HT-29 (cell line): ENCODE results near the gene RFX3. TPM values are rescaled to one million over a fixed set of nuclear protein-coding genes. Genes with fewer than 3 reads are reported as not detected.
A peak's percentile ranks its signal among the peaks of the same experiment; 100 is the strongest.

Source experiments
- DNase-seq: peaks from one replicate; pipeline ENCODE4 v3.0.0-alpha.2; 2015; ENCODE audit warnings: low spot score
- total RNA-seq: library from RNA; depleted of rRNA; stranded (reverse); fragments of >200 nt; shearing (Covaris generic); gene quantifications from 2 replicates; pipeline ENCODE4 v1.2.3, GENCODE V29; 2014; rRNA removed

The RFX3 gene
- 3.4 and 4.6 TPM in 2 replicates for total RNA-seq

DNA sequence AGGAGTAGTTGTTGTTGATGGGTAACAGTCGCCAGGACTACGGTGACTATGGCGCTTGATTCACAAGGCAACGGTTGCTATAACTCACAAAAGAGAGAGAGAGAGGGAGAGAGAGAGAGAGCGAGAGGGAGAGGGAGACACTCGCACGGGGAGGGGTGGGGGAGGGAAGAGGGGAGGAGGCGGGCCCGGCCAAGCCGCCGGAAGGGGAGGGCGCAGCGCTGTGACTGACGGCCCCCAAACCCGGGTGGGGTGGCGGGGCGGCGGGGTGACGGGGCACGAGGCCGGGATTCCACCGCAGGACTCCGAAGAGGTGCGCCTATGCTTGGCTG, at the start of gene RFX3:
RFX3 (minus strand) TSS at position 166 of the 329 bp plus-strand sequence. CDS start 130,413 bp downstream, outside the sequence.
- DNase-seq, result peak; percentile 88

DNA sequence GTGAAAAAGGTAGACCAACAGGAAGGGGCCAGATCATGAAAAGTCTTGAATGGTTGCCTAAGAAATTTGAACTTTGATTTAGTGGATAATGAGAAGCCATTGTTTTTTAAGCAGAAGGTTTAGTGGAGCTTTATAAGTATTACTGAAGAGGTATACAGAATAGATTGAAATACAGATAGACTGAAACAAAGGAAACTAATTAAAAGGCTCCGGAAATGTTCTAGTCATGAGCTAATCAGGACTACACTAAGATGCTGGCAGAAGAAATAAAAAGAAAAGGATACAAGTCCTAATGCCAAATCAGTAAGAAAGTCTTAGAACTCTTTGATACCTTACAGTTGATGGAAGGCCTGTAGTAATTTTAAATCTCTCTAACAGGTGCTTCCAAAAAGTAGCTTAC, 45.7 kb upstream of the RFX3 start:
- DNase-seq, result no peak

DNA sequence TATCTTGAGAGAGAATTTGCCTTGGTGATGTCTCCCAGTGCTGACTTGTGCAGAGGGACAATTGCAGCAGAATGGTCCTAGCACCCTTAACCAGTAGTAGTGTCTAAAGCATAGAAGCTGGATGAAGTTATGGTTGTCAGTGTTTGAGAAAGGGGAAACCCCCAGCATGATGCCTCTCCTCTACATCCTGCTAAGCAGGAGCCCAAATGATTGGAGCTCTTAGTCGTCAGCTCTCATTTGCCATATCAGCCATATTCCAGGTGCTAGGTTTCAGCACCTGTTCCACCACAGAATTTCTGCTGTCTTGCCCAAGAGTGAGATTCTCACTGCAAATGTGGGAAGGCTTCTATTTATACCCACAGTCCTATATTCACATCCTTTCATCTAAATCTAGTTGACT, 43.7 kb upstream of the RFX3 start:
- DNase-seq, result no peak

DNA sequence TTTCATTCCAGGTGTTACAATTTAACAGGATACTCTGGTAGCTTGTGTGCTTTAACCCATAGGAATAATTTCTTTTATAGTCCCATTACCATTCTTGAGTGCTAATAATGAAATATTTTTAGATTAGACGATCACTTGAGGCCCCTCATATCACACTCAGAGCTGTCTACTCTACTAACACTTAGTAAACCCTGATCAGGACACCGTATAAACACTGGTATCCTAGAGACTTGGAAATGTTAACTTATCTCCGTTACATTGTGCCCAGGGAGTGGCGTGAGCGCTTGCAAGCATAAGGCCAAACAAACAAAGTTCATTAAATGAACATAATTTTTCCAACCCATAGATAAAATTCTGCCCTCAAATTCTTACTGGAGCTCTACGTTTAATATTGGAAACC, 42.2 kb upstream of the RFX3 start:
- DNase-seq, result no peak

DNA sequence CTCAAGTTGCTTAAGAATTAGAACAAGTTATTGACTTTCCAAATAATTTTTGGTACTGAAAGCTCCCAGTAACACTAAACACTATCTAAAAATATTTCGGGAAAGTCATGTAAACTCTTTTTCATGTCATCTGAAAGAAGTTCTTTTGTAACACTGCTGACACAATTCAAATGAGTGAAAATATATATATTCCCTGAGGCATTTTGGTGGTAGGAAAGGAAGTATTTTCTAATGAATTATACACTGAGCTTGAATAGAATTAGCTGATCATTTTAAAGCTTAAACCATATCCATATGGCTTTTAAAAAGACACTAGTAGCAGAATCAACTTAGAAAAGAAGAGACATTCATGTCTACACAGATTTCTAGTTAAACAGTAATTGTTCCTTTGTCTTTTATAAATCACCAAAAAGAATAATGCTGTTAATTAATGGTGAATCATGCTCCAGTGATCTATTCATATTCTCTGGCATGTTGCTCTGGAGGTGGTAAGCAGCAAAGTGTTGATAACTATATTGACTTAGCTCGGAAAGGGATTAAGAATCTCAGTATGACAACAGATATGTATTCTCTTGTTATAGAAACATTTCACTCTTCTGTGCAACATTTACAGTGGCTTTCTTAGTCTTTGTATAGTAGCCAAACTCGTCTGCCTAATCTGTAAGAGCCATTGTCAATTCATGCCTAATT, 27.4 kb upstream of the RFX3 start:
- DNase-seq, result no peak

DNA sequence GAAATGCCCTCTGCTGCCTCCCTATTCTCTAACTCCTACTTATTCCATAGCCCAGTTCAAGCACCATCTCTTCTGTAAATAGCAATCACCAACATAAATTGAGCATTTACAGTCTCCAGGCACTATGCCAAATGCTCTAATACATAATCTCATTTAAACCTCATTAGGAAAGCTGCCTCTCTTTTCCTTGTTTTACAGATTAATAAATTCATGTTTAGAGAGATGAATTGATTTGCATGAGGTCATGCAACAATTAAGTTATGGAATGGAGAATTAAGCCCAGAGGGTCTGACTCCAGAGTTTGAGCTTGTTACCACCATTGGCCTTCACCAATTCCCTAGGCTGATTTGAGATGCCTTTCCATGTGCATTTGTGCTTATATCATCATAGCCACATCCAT, 23.4 kb upstream of the RFX3 start:
- no peak for DNase-seq

DNA sequence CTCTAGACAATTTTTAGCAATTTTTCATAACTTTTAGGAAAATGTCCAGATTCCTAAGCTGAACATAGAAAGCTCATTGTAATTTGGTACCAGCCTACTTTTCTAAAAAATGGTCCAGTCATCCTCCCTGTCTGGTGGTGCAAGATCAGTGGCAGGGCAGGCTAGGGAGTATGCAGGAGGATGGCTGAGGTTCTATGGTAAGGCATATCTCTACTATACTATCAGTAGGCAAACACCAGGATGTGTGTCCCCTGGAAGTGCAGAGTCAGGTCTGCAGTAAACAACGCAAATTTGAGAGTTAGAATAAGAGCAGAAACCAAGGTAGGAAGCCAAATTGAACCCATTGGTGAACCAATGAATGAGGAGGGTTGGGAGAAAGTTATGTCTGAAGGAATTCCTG, 22.8 kb upstream of the RFX3 start:
- no peak for DNase-seq

DNA sequence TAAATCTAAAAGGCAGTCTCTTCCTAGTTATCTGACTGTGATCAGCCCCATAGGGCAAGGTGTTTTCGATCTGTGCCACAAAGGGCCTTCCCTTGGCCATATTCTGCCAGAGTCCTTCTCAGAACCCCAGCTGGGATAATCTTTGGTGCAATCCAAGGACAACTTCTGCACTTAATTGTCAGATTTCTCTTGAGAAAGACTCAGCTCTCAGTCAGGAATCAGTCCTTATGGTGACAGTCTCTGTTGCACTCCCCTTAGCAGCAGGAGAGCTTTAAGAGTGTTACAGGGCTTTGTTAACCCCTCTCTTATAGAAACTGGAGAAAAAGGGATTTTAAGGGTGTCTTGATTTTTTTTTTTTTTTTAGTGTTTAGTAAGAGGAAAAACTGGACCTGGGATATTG, 15.4 kb upstream of the RFX3 start:
- DNase-seq, result no peak

DNA sequence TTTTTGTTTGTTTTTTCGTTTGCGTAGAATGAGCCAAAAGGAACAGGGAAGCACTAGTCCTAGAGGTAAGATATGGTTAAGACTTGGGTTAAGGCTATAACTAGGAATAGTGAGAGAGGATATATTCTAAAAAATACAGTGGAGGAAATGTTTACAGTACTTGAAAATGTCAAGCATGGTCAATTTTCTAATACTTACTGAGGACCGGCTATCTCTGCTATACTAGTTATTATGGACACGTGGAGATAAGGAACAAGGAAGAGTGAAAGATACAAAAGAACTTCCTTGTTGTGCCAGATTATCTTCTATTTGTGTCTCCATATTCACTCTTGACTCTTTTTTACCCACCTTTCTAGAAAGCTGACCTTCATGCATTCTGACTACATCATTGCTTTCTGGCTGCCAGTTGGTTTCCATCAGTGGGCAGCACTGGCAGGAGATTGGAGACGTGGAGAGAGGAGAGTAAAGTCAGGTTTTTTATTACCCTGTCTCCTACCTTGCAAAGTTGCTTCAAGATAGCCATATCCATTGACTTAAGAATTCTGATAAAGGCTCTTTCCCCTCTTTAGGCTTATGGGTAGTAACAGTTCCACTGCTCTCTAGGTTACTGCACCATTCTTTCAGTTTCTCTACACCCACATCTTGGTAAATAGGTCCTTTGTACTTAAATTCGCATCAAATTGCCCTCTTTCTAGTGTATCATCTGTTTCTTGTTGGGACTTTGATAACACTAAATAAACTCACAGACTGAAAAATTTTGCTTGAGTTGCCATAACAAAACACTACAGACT, 9.0 kb upstream of the RFX3 start:
- no peak for DNase-seq

DNA sequence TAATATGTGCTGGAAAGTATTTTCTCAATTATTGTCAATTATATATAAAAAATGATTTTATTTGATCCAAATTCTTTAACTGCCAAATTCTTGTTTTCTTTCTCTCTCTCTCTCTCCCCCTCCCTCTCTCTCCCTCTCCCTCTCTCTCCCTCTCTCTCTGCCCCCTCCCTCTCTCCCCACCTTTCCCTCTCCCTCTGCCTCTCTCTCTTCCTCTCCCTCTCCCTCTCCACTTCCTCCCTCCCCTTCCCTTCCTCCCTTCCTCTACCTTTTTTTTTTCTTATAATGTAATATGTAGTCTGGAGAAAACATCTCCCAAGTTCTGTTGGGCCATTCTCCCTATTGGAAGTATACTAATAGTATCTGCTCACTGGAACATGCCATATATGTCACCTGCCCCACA, 6.4 kb upstream of the RFX3 start:
- DNase-seq, result no peak

DNA sequence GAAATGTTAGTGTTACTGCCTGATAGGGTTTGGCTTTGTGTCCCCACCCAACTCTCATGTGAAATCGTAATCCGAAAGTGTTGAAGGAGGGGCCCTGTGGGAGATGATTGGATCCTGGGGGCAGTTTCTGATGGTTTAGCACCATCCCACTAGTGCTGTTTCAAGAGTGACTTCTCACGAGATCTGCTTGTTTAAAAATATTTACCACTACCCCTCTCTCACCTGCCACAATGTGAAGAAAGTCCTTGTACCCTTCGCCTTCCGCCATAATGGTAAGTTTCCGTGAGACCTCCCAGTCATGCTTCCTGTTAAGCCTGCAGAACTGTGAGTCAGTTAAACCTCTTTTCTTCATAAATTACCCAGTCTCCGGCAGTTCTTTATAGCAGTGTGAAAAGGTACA, 2.6 kb upstream of the RFX3 start:
- no peak for DNase-seq

DNA sequence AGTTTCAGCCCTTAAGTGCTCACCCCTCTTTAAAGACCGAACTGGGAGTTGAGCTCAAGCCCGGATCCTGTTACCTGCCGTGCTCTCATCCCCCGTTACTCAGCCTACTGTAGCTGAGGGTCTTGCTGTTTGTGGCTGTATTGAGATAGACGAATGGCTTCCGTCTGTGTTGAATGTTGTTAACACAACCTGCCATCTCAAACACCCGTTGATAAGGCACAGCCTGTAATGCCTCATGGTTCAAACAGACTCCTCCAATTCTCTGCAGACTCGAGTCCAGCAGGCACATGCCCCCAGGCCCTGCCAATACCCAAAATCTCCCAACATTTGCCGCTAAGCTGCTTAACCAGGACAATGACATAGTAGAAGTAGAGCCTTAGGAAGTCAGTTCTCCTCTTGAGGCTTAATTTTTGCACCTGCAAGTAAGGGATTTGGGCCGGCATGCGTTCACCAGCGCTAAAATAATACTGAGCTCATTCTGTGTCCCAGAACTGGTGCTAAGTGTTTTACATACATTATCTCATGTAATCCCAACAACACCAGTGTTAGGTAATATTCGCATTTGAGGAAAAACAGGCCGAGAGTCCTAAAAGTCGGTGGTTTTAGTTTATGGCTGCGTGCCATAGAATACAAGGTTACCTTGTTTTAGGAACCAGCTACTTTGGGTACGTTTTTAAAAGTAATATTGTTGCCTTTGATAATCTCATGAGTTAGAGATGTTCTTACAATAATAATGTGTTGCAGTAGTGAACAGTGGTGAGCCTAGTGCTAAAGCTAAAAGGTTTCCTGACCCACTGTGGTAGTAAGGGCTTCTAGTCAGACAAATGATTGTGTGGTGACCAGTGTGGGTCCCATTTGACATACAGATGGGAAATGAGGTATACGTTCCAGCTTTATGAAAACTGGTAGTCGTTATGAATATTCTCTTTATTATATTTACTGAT, 1.5 kb upstream of the RFX3 start:
- peak; percentile 78 for DNase-seq

DNA sequence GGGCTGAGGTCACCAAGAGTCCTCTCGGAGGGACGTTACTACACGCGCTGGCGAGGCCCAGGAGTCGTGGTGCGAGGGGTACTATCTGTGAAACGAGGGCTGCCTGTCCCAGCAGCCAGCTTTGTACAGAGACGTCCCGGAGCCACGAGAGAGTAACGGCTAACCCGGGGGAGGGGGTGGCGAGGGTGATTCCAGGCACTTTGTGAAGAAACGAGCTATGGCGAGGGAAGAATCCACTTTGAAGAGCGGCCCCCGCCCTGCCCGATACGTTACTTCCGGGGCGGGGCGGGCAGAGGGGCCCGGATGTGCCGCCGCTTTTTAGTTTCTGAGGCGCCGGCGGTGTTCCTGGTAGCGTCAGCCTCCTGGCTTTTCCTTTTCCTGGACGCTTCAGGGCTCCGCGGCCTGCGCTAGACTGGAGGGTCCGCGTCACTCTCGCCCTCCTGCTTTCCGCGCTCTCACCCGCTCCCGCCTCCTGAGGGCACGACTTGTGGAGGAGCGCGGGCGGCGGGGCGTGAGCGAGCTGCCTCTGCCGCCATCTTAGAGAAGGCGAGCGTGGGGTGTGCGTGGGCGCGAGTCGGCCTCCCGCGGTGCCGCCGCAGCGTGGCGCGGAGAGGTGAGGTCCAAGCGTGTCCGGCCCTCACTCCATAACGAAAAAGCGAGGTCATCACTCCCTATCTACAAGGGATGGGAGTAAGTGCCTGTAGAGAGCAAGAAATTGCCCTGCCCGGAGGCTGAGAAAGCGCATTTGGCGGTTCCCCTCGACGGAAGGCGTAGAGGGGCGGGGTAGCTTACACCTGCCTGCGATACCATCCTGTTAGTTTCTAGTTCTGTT, 580 bp upstream of the RFX3 start:
- peak; percentile 91 for DNase-seq

DNA sequence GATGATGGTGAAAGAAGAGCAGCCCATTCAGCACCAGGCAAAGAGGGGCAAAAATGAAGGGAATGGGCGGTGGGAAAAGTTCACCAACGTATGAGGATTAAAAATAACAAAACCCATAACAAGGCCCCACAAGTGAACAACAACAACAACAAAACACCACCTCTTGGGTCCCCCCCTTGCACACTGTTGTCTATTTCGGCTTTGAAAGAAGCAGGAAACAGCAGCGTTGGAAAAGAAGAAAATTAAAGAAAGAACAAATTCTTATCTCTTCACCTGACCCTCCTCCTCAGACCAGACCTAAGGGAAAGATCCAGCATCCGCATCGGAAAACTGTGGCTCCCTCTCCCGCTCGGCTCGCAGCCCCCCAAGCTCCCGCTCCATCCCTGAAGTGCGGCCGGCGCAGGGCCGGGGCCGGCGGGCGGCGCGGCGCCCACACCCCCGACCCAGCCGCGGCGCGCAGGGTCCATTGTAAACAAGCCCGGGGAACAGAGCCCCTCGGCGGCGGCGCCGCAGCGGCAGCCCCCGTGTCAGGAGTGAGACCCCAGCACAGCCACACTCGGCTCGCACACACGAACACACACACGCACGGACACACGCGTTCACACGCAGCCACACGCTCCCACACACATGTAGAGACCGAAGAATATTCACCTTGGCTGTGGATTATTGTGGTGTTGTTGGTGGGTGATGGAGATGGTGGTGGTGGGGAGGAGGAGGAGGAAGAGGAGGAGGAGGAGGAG, 535 bp downstream of the RFX3 start:
- DNase-seq, result no peak

DNA sequence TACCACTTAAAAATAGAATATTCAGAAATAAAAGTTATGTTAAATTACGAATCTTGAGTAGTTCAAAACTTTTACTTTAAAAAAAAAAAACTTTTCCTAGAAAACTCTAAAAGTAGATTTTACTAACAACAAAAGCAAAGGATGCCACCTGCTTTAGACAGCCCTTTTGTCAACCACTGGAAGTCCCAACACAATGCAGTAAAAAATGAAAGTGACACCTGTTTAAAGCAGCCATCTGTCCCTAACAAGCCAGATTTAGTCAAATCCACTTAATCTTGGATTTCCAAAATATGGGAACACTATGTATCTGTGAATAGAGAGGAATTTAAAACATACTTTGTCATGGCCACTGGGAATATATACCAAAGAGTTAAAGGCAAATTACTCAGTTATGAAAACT, 3.8 kb downstream of the RFX3 start:
- no peak for DNase-seq

DNA sequence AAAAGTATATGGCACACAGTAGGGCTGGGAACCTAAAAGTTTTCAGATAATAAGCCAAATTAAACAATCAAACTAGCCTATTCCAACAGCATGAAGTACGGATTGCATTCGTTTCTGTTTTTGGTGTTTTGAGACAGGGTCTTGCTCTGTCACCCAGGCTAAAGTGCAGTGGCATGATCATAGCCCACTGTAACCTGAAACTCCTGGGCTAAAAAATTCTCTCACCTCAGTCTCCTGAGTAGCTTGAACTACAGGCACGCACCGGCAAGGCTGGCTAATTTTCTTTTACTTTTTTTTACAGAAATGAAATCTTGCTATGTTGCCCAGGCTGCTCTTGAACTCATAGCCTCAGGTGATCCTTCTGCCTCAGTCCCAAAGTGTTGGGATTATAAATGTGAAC, 5.2 kb downstream of the RFX3 start:
- DNase-seq, result no peak

DNA sequence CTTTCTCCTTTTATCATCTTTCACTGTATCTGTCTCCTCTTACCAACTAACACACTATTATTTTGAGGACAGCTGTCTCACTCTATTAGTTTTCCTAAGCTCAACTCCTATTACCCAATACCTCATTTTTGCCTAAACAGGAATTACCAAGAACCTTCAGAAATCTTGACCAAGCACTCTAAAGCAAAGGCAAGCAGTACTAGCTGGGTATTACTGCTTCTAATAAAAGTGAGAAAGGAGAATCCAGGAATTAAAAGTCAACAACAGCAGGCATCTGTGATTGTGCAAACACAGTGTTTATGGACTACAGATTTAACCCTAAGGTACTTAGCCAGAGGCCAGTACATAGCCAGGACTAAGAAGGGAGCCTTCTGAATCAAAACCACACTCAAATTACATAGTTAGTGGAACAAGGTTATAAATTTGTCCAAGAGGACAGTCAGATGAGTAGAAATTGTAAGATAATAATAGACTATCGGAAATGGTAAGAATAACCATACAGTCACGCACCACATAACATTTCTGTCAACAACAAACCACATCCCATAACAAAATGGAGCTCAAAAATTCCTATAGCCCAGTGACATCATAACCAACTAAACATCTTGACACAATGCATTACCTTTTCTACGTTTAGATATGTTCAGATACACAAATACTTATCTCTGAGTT, 8.3 kb downstream of the RFX3 start:
- DNase-seq, result no peak

DNA sequence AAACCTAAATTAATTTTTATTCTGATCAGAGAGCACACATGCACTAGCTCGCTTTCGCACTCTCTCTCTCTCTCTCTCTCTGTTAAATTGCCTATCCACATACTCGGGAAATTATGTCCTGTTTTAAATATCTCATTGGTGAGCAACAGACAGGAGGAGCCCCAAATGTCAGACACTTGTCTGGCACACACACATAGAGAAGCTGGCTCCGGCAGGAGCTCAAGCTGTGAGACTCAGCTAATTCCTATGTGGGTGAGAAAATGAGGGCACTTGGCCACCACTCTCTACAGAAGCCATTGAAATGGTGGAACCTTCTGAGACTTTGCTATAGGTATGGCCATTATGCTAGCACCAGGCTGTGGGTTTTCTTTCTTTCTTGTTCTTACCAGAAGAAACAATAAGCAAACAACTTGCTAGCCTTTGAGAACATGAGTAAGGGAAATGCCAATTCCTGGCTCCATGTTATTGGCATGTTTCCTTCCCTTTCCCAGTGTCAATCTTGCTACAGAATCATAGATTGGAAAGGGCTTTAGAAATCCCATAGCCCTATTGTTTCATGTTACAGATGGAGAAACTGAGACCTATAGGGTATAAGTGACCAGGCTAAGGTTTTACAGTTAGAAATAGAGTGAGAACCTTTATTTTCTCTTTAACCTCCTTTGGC, 9.0 kb downstream of the RFX3 start:
- no peak for DNase-seq

DNA sequence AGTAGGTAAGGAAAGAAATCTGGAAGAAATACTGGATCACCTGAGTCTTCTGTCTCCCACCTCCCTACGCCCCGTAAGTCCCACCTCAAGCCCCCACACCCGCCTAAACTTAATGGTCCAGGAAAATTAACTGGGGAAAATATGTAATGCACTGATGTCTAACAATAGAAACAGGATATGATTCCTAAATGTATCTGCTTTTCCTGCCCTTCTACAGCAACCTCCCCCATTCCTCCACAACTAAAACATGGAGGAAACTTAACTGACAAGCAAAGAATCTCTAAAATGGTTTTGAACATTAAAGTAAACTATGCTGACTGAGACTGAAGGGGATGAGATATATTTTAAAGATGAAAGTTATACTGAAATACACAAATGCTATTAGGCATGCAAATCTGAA, 10.4 kb downstream of the RFX3 start:
- DNase-seq, result no peak

DNA sequence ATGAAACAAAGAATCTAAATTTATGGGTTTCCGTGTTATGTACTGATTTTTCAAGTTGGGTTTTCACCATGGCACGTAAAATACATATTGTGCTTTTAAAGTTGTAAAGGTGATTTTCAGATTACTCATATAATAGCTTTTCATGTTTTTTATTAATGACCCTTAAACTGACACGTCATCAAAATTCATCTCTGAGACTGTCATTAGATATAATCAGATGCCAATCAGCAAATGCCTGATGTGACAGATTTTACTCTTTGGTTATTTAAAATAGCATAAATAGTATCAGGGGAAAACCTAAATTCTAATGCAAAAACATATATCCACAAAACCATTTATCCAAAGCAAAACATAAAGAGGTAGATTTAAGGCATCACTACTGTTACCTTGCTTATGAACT, 11.0 kb downstream of the RFX3 start:
- no peak for DNase-seq
